HEK293 (cell line): Measurements from ENCODE around the gene ZYG11B.
"Not testable (repeated sequence)": the region's sequence is repeated elsewhere in the genome, so short reads cannot be mapped to it uniquely, and the experiment has no call there.

ENCODE experiments used
- CTCF ChIA-PET: fragments of 350-600 bp; formaldehyde crosslinking; extraction: SDS; loops from one replicate; lab custom pipeline; 2021; ENCODE audit warnings: antibody characterized with exemption; lab: Yijun Ruan, JAX
- POLR2A ChIA-PET: fragments of 300-600 bp; formaldehyde crosslinking; extraction: SDS; loops from one replicate; lab custom pipeline; 2020; ENCODE audit warnings: antibody characterized with exemption, inconsistent platforms; lab: Yijun Ruan, JAX
- H3K27ac ChIP-seq: fragments of 200-500 bp; sonication (Bioruptor generic); 2 replicates; pipeline ENCODE4 v1.5.1; 2014; ENCODE audit warnings: low read depth, low read length, control low read depth, inconsistent platforms; ENCODE audit errors: extremely low read depth
- H3K36me3 ChIP-seq, 2 experiments: fragments of 200-500 bp in 1 of 2; sonication (Bioruptor generic) in 1 of 2; 1 replicate in 1 of 2; 2 replicates in 1 of 2; pipeline ENCODE4 v1.5.1; 2014 to 2017; ENCODE audit warnings: inconsistent platforms in 2 of 2, low read length in 2 of 2; ENCODE audit not compliant: control insufficient read depth in 2 of 2, insufficient read depth in 1 of 2
- H3K4me1 ChIP-seq: fragments of 200-500 bp; sonication (Bioruptor generic); 2 replicates; pipeline ENCODE4 v1.5.1; 2014; ENCODE audit warnings: mild to moderate bottlenecking, low read length, inconsistent platforms; ENCODE audit not compliant: control insufficient read depth, insufficient read depth
- H3K4me3 ChIP-seq: 2 replicates; pipeline ENCODE4 v1.5.1; 2011; ENCODE audit warnings: low read depth, mild to moderate bottlenecking, control low read depth, low read length, moderate library complexity
- H3K9me3 ChIP-seq: fragments of 200-500 bp; sonication (Bioruptor generic); 2 replicates; pipeline ENCODE4 v1.5.1; 2014; ENCODE audit warnings: low read depth, low read length, inconsistent platforms; ENCODE audit not compliant: control insufficient read depth, insufficient read depth
- GLI4 ChIP-seq: fragments of 450-650 bp; formaldehyde crosslinking; IDR thresholded peaks from 2 replicates; pipeline ENCODE4 v1.5.1; 2016; ENCODE audit warnings: missing biosample characterization, missing genetic modification characterization
- KLF10 ChIP-seq: fragments of 450-650 bp; IDR thresholded peaks from 2 replicates; pipeline ENCODE4 v1.5.1; 2018; ENCODE audit warnings: missing biosample characterization, mild to moderate bottlenecking, missing genetic modification characterization
- KLF9 ChIP-seq: fragments of 450-650 bp; formaldehyde crosslinking; IDR thresholded peaks from 2 replicates; pipeline ENCODE4 v1.5.1; 2016; ENCODE audit warnings: missing biosample characterization, missing genetic modification characterization, low read depth
- REPIN1 ChIP-seq: fragments of 450-650 bp; formaldehyde crosslinking; IDR thresholded peaks from 2 replicates; pipeline ENCODE4 v1.5.1; 2017; ENCODE audit warnings: missing biosample characterization, missing genetic modification characterization, low read depth
- SCRT1 ChIP-seq: fragments of 450-650 bp; formaldehyde crosslinking; IDR thresholded peaks from 2 replicates; pipeline ENCODE4 v1.5.1; 2016; ENCODE audit warnings: missing biosample characterization, missing genetic modification characterization, borderline replicate concordance
- SCRT2 ChIP-seq: fragments of 450-650 bp; formaldehyde crosslinking; IDR thresholded peaks from 2 replicates; pipeline ENCODE4 v1.5.1; 2016; ENCODE audit warnings: missing biosample characterization, missing genetic modification characterization
- SP2 ChIP-seq: fragments of 450-650 bp; formaldehyde crosslinking; IDR thresholded peaks from 2 replicates; pipeline ENCODE4 v1.5.1; 2016; ENCODE audit warnings: missing biosample characterization, missing genetic modification characterization
- ZBTB20 ChIP-seq: fragments of 450-650 bp; formaldehyde crosslinking; IDR thresholded peaks from 2 replicates; pipeline ENCODE4 v1.5.1; 2016; ENCODE audit warnings: missing biosample characterization, missing genetic modification characterization
- ZFP3 ChIP-seq: fragments of 450-650 bp; formaldehyde crosslinking; IDR thresholded peaks from 2 replicates; pipeline ENCODE4 v1.5.1; 2016; ENCODE audit warnings: low read depth, missing biosample characterization, missing genetic modification characterization
- ZFP69B ChIP-seq: fragments of 450-650 bp; formaldehyde crosslinking; IDR thresholded peaks from 2 replicates; pipeline ENCODE4 v1.5.1; 2016; ENCODE audit warnings: missing biosample characterization, missing genetic modification characterization
- ZNF121 ChIP-seq: fragments of 450-650 bp; formaldehyde crosslinking; IDR thresholded peaks from 2 replicates; pipeline ENCODE4 v1.5.1; 2016; ENCODE audit warnings: missing biosample characterization, missing genetic modification characterization
- ZNF202 ChIP-seq: fragments of 450-650 bp; formaldehyde crosslinking; IDR thresholded peaks from 2 replicates; pipeline ENCODE4 v1.5.1; 2016; ENCODE audit warnings: missing biosample characterization, missing genetic modification characterization, borderline replicate concordance
- ZNF221 ChIP-seq: fragments of 450-650 bp; formaldehyde crosslinking; IDR thresholded peaks from 2 replicates; pipeline ENCODE4 v1.5.1; 2017; ENCODE audit warnings: missing biosample characterization, missing genetic modification characterization, borderline replicate concordance
- ZNF366 ChIP-seq: fragments of 450-650 bp; formaldehyde crosslinking; conservative IDR thresholded peaks from 2 replicates; pipeline ENCODE4 v1.5.1; 2016; ENCODE audit warnings: missing biosample characterization, missing genetic modification characterization
- ZNF426 ChIP-seq: fragments of 450-650 bp; formaldehyde crosslinking; IDR thresholded peaks from 2 replicates; pipeline ENCODE4 v1.5.1; 2017; ENCODE audit warnings: missing biosample characterization, missing genetic modification characterization, mild to moderate bottlenecking, inconsistent platforms, moderate library complexity
- ZNF548 ChIP-seq: fragments of 450-650 bp; formaldehyde crosslinking; IDR thresholded peaks from 2 replicates; pipeline ENCODE4 v1.5.1; 2016; ENCODE audit warnings: missing biosample characterization, missing genetic modification characterization
- ZNF558 ChIP-seq: fragments of 450-650 bp; formaldehyde crosslinking; IDR thresholded peaks from 2 replicates; pipeline ENCODE4 v1.5.1; 2016; ENCODE audit warnings: missing biosample characterization, missing genetic modification characterization
- TF ChIP-seq, protein P1 (sequence below): fragments of 450-650 bp; formaldehyde crosslinking; IDR thresholded peaks from 2 replicates; pipeline ENCODE4 v1.5.1; 2016; ENCODE audit warnings: missing biosample characterization, missing genetic modification characterization
- TF ChIP-seq, protein P2 (sequence below): fragments of 450-650 bp; formaldehyde crosslinking; IDR thresholded peaks from 2 replicates; pipeline ENCODE4 v1.5.1; 2016; ENCODE audit warnings: missing biosample characterization, missing genetic modification characterization, low read depth
- TF ChIP-seq, protein P3 (sequence below): fragments of 450-650 bp; formaldehyde crosslinking; IDR thresholded peaks from 2 replicates; pipeline ENCODE4 v1.5.1; 2016; ENCODE audit warnings: missing biosample characterization, missing genetic modification characterization

ZYG11B gene

DNA sequence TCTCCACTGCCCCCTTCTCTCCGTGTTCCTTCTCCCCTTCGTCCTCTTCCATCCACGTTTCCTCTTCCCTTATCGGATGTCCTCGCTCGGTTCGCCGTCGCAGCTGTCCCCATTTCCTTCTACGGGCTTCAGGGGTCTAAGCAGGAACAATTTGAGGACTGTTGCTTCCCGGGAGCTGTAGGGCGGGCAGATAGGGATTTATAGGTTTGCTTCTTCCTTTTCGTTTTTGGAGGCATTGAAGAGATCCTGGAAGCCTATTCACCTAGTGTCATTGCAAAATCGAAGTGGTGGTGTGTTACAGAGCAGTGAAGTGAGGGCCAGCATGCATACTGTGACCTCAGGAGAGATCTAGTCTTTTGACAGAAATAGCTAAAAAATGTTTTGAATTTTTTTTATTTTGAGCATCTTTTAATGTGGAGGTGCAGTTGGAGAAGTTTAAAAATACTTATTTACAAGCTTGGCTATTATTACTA lies 897 bp downstream of the ZYG11B start (continued):
- no peak for TF ChIP-seq SP2 (tag by site-specific recombination)
- TF ChIP-seq, protein P1, sequence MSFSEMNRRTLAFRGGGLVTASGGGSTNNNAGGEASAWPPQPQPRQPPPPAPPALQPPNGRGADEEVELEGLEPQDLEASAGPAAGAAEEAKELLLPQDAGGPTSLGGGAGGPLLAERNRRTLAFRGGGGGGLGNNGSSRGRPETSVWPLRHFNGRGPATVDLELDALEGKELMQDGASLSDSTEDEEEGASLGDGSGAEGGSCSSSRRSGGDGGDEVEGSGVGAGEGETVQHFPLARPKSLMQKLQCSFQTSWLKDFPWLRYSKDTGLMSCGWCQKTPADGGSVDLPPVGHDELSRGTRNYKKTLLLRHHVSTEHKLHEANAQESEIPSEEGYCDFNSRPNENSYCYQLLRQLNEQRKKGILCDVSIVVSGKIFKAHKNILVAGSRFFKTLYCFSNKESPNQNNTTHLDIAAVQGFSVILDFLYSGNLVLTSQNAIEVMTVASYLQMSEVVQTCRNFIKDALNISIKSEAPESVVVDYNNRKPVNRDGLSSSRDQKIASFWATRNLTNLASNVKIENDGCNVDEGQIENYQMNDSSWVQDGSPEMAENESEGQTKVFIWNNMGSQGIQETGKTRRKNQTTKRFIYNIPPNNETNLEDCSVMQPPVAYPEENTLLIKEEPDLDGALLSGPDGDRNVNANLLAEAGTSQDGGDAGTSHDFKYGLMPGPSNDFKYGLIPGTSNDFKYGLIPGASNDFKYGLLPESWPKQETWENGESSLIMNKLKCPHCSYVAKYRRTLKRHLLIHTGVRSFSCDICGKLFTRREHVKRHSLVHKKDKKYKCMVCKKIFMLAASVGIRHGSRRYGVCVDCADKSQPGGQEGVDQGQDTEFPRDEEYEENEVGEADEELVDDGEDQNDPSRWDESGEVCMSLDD (tag by site-specific recombination) = no peak; the same call in 1 of the 2 replicates
- TF ChIP-seq ZNF548 (tag by site-specific recombination) = no peak
- TF ChIP-seq KLF10 (tag by site-specific recombination) = no peak
- no peak for TF ChIP-seq ZNF121
- TF ChIP-seq, protein P2, sequence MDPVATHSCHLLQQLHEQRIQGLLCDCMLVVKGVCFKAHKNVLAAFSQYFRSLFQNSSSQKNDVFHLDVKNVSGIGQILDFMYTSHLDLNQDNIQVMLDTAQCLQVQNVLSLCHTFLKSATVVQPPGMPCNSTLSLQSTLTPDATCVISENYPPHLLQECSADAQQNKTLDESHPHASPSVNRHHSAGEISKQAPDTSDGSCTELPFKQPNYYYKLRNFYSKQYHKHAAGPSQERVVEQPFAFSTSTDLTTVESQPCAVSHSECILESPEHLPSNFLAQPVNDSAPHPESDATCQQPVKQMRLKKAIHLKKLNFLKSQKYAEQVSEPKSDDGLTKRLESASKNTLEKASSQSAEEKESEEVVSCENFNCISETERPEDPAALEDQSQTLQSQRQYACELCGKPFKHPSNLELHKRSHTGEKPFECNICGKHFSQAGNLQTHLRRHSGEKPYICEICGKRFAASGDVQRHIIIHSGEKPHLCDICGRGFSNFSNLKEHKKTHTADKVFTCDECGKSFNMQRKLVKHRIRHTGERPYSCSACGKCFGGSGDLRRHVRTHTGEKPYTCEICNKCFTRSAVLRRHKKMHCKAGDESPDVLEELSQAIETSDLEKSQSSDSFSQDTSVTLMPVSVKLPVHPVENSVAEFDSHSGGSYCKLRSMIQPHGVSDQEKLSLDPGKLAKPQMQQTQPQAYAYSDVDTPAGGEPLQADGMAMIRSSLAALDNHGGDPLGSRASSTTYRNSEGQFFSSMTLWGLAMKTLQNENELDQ (tag by site-specific recombination) = no peak
- 0 out of 2 replicates have a peak, but pooled peaks have one; percentile 1 for TF ChIP-seq KLF9 (tag by site-specific recombination)
- TF ChIP-seq ZNF366 (tag by site-specific recombination) = peak; percentile 39; the same call in 1 of the 2 replicates
- TF ChIP-seq SCRT1 (tag by site-specific recombination) = no peak
- 0 out of 2 replicates have a peak, but pooled peaks have one; percentile 3 for TF ChIP-seq GLI4 (tag by site-specific recombination)
- TF ChIP-seq ZBTB20 = 0 out of 2 replicates have a peak, but pooled peaks have one; percentile 0
- TF ChIP-seq REPIN1 (tag by site-specific recombination) = no peak
- TF ChIP-seq ZNF202 = no peak
- TF ChIP-seq ZFP69B = no peak
- TF ChIP-seq SCRT2 (tag by site-specific recombination) = peak; percentile 24; the same call in 1 of the 2 replicates
- TF ChIP-seq, all 188 proteins: peak for 10

DNA sequence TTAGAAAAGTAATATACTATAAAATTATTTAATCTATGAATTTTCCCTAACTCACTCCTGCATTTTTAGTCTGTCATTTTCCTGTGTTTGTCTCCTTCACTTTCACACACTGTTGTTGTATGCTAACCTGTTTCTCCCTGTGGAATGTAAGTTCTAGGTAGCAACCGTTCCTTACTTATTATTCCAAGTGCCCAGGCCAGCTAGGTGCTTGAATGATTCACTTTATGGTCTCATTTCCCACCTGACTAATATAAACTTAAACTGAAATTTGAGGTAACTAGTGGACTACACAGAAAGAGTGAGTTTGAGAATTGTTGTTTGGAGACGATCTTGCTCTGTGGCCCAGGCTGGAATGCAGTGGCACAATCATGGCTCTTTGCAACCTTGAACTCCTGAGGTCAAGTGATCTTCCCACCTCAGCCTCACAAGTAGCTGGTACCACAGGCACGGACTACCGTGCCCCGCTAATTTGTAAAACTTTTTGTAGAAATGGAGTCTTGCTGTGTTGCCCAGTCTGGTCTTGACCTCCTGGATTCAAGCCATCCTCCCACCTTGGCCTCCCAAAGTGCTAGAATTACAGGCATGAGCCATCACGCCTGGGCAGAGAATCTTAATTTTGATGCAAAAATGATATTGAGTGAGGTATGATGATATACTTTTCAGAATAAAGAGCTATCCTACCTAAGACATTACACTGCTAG lies 1.9 kb downstream of the ZYG11B start:
- Histone ChIP-seq H3K4me3 (no peak overlapping the region), H3K27ac (no peak overlapping the region), H3K4me1 (peaks cover 3% of the 10 kb centered on the region; the same call in 1 of the 2 replicates), H3K36me3 (no peaks in the 10 kb centered on the region), H3K9me3 (no peaks in the 10 kb centered on the region)
- CTCF ChIA-PET = interaction anchor here (0.5 to 1.6 kb wide), 4 partner anchors 11 to 120 kb away, joined by 3 to 5 read pairs (median 4); no protein-coding TSS in a partner anchor
- POLR2A ChIA-PET = no interaction called here
- no peak for TF ChIP-seq ZFP3 (tag by site-specific recombination)
- peak; percentile 97 for TF ChIP-seq ZNF121

DNA sequence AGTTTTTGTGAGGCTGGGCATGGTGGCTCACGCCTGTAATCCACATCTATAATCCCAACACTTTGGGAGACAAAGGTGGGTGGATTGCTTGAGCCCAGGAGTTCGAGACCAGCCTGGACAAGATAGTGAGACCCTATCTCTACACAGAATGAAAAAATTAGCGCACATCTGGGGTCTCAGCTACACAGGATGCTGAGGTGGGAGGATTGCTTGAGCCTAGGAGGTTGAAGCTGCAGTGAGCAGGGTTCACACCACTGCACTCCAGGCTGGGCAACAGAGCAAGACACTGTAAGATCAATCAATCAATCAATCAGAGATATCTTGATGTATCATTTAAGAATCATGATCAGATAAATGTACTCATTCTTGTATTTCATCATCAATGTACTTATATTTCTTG lies 7.1 kb downstream of the ZYG11B start:
- ChIA-PET POLR2A (no interaction called here), CTCF (interaction anchor here (0.6 to 0.9 kb wide), 2 partner anchors 21 to 93 kb away, joined by 3 read pairs; no protein-coding TSS in a partner anchor)
- H3K36me3 ChIP-seq = no peaks in the 10 kb centered on the region
- peaks cover 3% of the 10 kb centered on the region; the same call in 1 of the 2 replicates for H3K4me1 ChIP-seq
- H3K4me3 ChIP-seq = no peak overlapping the region
- H3K9me3 ChIP-seq = no peaks in the 10 kb centered on the region
- no peak overlapping the region for H3K27ac ChIP-seq
- TF ChIP-seq ZNF121 = peak; percentile 83
- TF ChIP-seq, protein P3, sequence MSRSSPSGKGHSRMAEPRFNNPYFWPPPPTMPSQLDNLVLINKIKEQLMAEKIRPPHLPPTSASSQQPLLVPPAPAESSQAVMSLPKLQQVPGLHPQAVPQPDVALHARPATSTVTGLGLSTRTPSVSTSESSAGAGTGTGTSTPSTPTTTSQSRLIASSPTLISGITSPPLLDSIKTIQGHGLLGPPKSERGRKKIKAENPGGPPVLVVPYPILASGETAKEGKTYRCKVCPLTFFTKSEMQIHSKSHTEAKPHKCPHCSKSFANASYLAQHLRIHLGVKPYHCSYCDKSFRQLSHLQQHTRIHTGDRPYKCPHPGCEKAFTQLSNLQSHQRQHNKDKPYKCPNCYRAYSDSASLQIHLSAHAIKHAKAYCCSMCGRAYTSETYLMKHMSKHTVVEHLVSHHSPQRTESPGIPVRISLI (tag by site-specific recombination) = no peak
- TF ChIP-seq ZNF558 (tag by site-specific recombination) = no peak
- TF ChIP-seq ZNF426 (tag by site-specific recombination) = no peak
- no peak for TF ChIP-seq ZNF221 (tag by site-specific recombination)

DNA sequence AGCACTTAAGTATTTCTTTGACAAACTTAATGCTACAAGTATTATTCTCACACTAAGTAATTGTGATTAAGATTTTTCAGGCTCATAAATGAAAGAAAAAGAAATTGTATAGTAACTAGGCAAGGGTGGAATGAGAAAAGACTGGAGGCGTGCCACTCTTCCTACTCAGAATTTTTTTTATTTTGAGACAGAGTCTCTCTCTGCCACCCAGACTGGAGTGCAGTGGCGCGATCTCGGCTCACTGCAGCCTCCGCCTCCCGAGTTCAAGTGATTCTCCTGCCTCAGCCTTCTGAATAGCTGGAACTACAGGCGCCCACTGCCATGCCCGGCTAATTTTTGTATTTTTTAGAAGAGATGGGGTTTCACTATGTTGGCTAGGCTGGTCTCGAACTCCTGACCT lies 9.1 kb downstream of the ZYG11B start:
- H3K9me3 ChIP-seq, CTCF ChIA-PET: not testable (repeated sequence)
- POLR2A ChIA-PET = interaction anchor here (0.8 kb wide), 1 partner anchor 9 kb away, joined by 3 read pairs; the partner anchor contains the start of gene ZYG11B

More for the DNA sequence above, 9.1 kb downstream of the ZYG11B start:
- not testable (repeated sequence) for H3K36me3 ChIP-seq, H3K27ac ChIP-seq, H3K4me1 ChIP-seq, H3K4me3 ChIP-seq
